Left lung (tissue), 10 donors: Measurements from ENCODE around the gene FIBP. TPM values are rescaled to one million over a fixed set of nuclear protein-coding genes. Genes with fewer than 3 reads are reported as not detected.
A peak's percentile ranks its signal among the peaks of the same experiment; 100 is the strongest.
"Not testable (repeated sequence)": the region's sequence is repeated elsewhere in the genome, so short reads cannot be mapped to it uniquely, and the experiment has no call there.

Source experiments
- ATAC-seq: fragments of 200-7000 bp; cut with Tn5 transposase; one replicate; pipeline ENCODE4 v1.9.1; 2020; ENCODE audit warnings: moderate library complexity
- DNase-seq, 4 donors: peaks; one replicate each; pipeline ENCODE4 v3.0.0-alpha.2; 2013 to 2020
- H3K27ac ChIP-seq, 2 donors: fragments of 200-600 bp; sonication (generic) in 1 of 2; one replicate each; pipeline versions ENCODE4 v1.5.0 to v1.8.0; 2020 to 2021
- H3K27me3 ChIP-seq, 2 donors: fragments of 200-600 bp; sonication (generic) in 1 of 2; one replicate each; pipeline versions ENCODE4 v1.5.0 to v1.8.0; 2020 to 2021
- H3K36me3 ChIP-seq, 2 donors: fragments of 200-600 bp; sonication (generic) in 1 of 2; one replicate each; pipeline versions ENCODE4 v1.5.0 to v1.8.0; 2020 to 2021
- H3K4me1 ChIP-seq, 2 donors: fragments of 200-600 bp; one replicate each; pipeline ENCODE4 v1.8.0; 2021
- H3K4me3 ChIP-seq, 2 donors: fragments of 200-600 bp; sonication (generic) in 1 of 2; one replicate each; pipeline versions ENCODE4 v1.5.0 to v1.8.0; 2020 to 2021; ENCODE audit warnings: mild to moderate bottlenecking in 1 of 2
- H3K9me3 ChIP-seq, 2 donors: fragments of 200-600 bp; sonication (generic) in 1 of 2; one replicate each; pipeline versions ENCODE4 v1.5.0 to v1.8.0; 2020 to 2021
- CTCF ChIP-seq, 2 donors: fragments of 200-600 bp; sonication (generic) in 1 of 2; IDR thresholded peaks; one replicate each; pipeline versions ENCODE4 v1.5.0 to v1.8.0; 2021; ENCODE audit warnings: antibody characterized with exemption in 2 of 2
- intact Hi-C, 2 donors: fragments of 100-400 bp; cut with DNase I; formaldehyde crosslinking; loops; one replicate each; pipeline versions ENCODE4 v1.11.2 to v1.14.2; 2022
- polyA plus RNA-seq, 6 donors: library from polyadenylated mRNA; unstranded; fragments of 120-200 nt; gene quantifications; one replicate each; pipeline ENCODE4 v1.2.1, GENCODE V29; 2013; ENCODE audit not compliant: insufficient read length in 6 of 6
- total RNA-seq, 2 donors: library from RNA; stranded (reverse); fragmentation: NEBNext Ultra II Directional; extraction: Animal tissue kit (Norgen Biotek cat#: 25700); gene quantifications; one replicate each; pipeline ENCODE4 v1.2.1, GENCODE V29; 2021
- donor health status: DM: no; HTN: yes; CAD: no.
- donor health status: DM: no; HTN: no; CAD: no.

The FIBP gene
- total and polyA plus RNA-seq, 8 donors = 56.5 to 83.0 (median 76.6) TPM

GRCh38 chr11:65895482-65895981 lies 7.3 kb upstream of the FIBP start:
- intact Hi-C loops = no loop called here
- Histone ChIP-seq H3K36me3 (peaks cover 0 to 30% of the 10 kb centered on the region in 2 donors), H3K4me3 (no peak overlapping the region), H3K27ac (no peak overlapping the region), H3K4me1 (peaks cover 14 to 92% of the 10 kb centered on the region in 2 donors), H3K27me3 (peaks cover 0 to 7% of the 10 kb centered on the region in 2 donors), H3K9me3 (no peaks in the 10 kb centered on the region)
- peak in 1 of 4 donors; percentile 20 for DNase-seq
- no peak for TF ChIP-seq CTCF (IDR thresholded peaks at IDR 0.05)
- no peak for ATAC-seq

GRCh38 chr11:65894034-65894591 lies 5.8 kb upstream of the FIBP start:
- peaks cover 14 to 92% of the 10 kb centered on the region in 2 donors for H3K4me1 ChIP-seq
- peak overlapping the region in 1 of 2 donors; percentile 70 for H3K4me3 ChIP-seq
- H3K27ac ChIP-seq = peak overlapping the region; percentile 76 to 97
- ATAC-seq (no peak), DNase-seq (peak in 1 of 4 donors; percentile 93)
- H3K36me3 ChIP-seq = peaks cover 0 to 30% of the 10 kb centered on the region in 2 donors
- intact Hi-C loops = no loop called here
- no peak for TF ChIP-seq CTCF (IDR thresholded peaks at IDR 0.05)
- H3K27me3 ChIP-seq = peaks cover 0 to 2% of the 10 kb centered on the region in 2 donors
- H3K9me3 ChIP-seq = no peaks in the 10 kb centered on the region

- peaks cover 0 to 30% of the 10 kb centered on the region in 2 donors for H3K36me3 ChIP-seq
- H3K4me3 ChIP-seq = peak overlapping the region in 1 of 2 donors; percentile 70
- H3K4me1 ChIP-seq = peaks cover 15 to 89% of the 10 kb centered on the region in 2 donors
- peak in 1 of 4 donors; percentile 43 for DNase-seq
- TF ChIP-seq CTCF (IDR thresholded peaks at IDR 0.05) = no peak
- H3K27ac ChIP-seq = peak overlapping the region; percentile 95 to 97
- no peak for ATAC-seq
- H3K27me3 ChIP-seq = no peaks in the 10 kb centered on the region
- H3K9me3 ChIP-seq = no peaks in the 10 kb centered on the region
- intact Hi-C loops = no loop called here
These were observed 4.5 kb upstream of the FIBP start for GRCh38 chr11:65892661-65893317.

- Histone ChIP-seq H3K36me3 (peaks cover 0 to 30% of the 10 kb centered on the region in 2 donors), H3K27ac (peak overlapping the region; percentile 95 to 97), H3K4me1 (peaks cover 20 to 89% of the 10 kb centered on the region in 2 donors), H3K4me3 (peak overlapping the region; percentile 52 to 70)
- H3K9me3 ChIP-seq, H3K27me3 ChIP-seq, ATAC-seq, intact Hi-C loops: not testable (repeated sequence)
- peak in 1 of 4 donors; percentile 33 for DNase-seq
These were observed 3.9 kb upstream of the FIBP start for GRCh38 chr11:65892137-65892540.

- no peak for TF ChIP-seq CTCF (IDR thresholded peaks at IDR 0.05)
- DNase-seq (peak in 2 of 4 donors; percentile 49 to 90), ATAC-seq (no peak)
- peak overlapping the region; percentile 95 to 97 for H3K27ac ChIP-seq
- H3K27me3 ChIP-seq = no peaks in the 10 kb centered on the region
- intact Hi-C loops = no loop called here
- H3K9me3 ChIP-seq = no peaks in the 10 kb centered on the region
- peak overlapping the region; percentile 52 to 70 for H3K4me3 ChIP-seq
- peaks cover 0 to 30% of the 10 kb centered on the region in 2 donors for H3K36me3 ChIP-seq
- H3K4me1 ChIP-seq = peaks cover 20 to 89% of the 10 kb centered on the region in 2 donors
These were observed 3.2 kb upstream of the FIBP start for GRCh38 chr11:65891219-65892136.
